ENCODE measurements around the gene SFMBT1. TPM values are rescaled to one million over a fixed set of nuclear protein-coding genes. Genes with fewer than 3 reads are reported as not detected.

Gene SFMBT1
- total and polyA plus RNA-seq, 11 donors: 3.4 to 18.8 (median 14.3) TPM

DNA sequence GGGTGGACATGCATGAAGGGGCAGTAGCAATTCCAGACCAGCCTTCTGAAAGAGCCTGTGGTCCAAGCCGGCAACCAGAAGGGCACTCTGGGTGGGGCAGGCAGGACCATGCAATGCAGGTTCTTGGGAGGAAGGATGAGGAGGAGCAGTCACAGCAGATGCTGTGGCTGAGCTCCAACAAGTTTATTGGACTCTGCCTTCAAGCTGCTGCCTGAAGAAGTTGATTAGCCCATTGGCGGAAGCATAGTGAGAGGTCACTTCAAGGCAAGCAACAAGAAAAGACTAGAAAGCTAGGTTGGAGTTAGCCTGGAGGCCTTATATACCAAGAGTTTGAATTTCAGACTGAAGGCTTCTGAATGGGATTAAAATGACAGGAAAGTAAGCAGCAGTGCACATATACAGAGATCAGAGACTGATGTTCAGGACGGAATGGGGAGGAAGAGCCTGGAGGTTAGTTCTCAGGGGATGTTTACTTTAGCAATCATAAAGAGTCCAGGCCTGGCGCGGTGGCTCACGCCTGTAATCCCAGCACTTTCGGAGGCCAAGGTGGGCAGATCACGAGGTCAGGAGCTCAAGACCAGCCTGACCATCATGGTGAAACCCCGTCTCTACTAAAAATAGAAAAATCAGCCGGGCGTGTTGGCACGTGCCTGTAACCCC is 39.9 kb downstream of the SFMBT1 start:
- TF ChIP-seq, protein P1, sequence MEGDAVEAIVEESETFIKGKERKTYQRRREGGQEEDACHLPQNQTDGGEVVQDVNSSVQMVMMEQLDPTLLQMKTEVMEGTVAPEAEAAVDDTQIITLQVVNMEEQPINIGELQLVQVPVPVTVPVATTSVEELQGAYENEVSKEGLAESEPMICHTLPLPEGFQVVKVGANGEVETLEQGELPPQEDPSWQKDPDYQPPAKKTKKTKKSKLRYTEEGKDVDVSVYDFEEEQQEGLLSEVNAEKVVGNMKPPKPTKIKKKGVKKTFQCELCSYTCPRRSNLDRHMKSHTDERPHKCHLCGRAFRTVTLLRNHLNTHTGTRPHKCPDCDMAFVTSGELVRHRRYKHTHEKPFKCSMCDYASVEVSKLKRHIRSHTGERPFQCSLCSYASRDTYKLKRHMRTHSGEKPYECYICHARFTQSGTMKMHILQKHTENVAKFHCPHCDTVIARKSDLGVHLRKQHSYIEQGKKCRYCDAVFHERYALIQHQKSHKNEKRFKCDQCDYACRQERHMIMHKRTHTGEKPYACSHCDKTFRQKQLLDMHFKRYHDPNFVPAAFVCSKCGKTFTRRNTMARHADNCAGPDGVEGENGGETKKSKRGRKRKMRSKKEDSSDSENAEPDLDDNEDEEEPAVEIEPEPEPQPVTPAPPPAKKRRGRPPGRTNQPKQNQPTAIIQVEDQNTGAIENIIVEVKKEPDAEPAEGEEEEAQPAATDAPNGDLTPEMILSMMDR (IDR thresholded peaks at IDR 0.05): no peak
- no peak for TF ChIP-seq POLR2A (IDR thresholded peaks at IDR 0.05)
- no peak for ATAC-seq
- no peaks in the 10 kb centered on the region for H3K9me3 ChIP-seq
- peaks cover 0 to 15% (median 4%) of the 10 kb centered on the region in 12 donors for H3K4me1 ChIP-seq
- intact Hi-C loops (cut with DNase I): no loop called here
- H3K27me3 ChIP-seq: no peaks in the 10 kb centered on the region
- H3K27ac ChIP-seq: no peak overlapping the region
- no peaks in the 10 kb centered on the region for H3K36me3 ChIP-seq
- DNase-seq: no peak
- no peak overlapping the region for H3K4me3 ChIP-seq
- WGBS, 4 donors: 71 to 79% (median 77%) methylated on average over 12 of the region's 12 CpGs

DNA sequence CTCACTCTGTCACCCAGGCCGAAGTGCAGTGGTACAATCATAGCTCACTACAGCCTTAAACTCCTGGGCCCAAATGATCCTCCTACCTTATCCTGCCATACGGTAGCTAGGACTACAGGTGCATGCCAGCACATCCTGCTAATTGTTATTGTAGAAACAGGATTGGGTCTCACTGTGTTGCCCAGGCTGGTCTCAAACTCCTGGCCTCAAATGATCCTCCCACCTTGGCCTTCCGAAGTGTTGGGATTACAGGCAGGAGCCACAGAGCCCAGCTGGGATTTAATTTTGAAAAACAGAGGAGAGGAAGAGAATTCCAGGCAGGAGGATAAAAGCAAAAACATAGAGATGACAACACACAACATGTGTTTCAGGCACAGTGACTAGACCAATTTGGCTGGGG is 40.5 kb downstream of the SFMBT1 start:
- ATAC-seq (no peak), DNase-seq (no peak)
- Histone ChIP-seq H3K36me3 (no peaks in the 10 kb centered on the region), H3K4me3 (no peak overlapping the region), H3K27ac (no peak overlapping the region), H3K4me1 (peaks cover 0 to 13% (median 3%) of the 10 kb centered on the region in 12 donors), H3K9me3 (no peaks in the 10 kb centered on the region), H3K27me3 (no peaks in the 10 kb centered on the region)
- TF ChIP-seq POLR2A (IDR thresholded peaks at IDR 0.05): no peak
- TF ChIP-seq, protein P1 (IDR thresholded peaks at IDR 0.05): no peak
- 61 to 93% (median 63%) methylated on average over 3 of the region's 3 CpGs for WGBS, 4 donors
- intact Hi-C loops (cut with DNase I): no loop called here

DNA sequence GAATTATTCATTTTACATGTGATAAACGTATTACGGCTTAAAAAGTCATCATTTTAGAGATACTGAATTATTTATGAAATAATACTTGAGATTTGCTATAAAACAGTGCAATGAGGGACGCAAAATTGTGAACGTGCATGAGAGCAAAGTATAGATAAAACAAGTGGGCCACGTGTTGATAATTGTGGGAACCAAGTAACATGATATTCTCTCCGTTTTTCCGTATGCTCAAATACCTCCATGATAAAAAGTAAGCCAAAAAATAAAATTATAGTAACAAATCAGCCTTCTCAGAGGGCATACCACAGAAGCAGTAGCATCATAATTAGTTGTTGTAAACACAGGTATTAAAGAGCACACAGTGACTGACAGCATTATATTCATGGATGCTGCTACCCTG is 42.6 kb downstream of the SFMBT1 start:
- H3K9me3 ChIP-seq: no peaks in the 10 kb centered on the region
- DNase-seq (no peak), ATAC-seq (no peak)
- no peak for TF ChIP-seq POLR2A (IDR thresholded peaks at IDR 0.05)
- TF ChIP-seq, protein P1 (IDR thresholded peaks at IDR 0.05): no peak
- H3K27me3 ChIP-seq: no peaks in the 10 kb centered on the region
- no peak overlapping the region for H3K27ac ChIP-seq
- 68 to 80% (median 74%) methylated on average over 7 of the region's 7 CpGs for WGBS, 4 donors
- H3K36me3 ChIP-seq: no peaks in the 10 kb centered on the region
- peaks cover 0 to 8% (median 0%) of the 10 kb centered on the region in 12 donors for H3K4me1 ChIP-seq
- no peak overlapping the region for H3K4me3 ChIP-seq
- intact Hi-C loops (cut with DNase I): no loop called here

DNA sequence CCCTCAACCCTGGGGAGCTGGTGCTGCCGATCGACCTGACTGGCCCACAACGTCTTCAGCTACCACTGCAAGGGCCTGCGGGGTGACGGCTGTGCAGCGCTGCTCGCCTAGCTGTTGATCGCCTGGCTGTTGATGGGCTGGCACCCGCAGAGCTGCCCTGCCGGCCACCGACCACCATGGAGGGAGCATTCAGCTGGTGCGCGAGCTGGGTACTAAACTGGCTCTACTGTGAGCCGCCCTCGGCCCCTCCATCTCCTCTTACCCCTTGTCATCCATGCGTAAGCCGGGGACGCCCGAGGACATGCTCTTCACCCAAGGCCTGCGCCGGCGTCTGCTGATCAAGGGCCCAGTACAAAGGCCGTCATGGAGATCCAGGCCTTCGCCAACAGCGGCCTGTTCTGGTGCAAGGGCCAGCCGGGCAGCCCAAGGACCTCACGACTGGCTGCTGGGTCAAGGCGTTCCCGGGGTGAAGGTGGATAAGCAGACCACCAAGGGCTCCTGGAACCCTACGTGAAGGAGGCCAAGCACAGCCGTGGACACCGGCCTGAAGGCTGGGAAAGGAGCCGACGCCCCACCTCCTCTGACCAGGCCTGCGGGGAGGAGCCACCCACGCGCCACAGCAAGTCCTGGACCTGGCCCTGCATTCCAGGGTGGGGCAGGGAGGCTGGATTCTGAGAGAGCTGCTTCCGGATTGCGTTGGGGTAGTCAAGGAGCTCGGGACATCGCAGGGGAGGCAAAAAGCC is 46.9 kb downstream of the SFMBT1 start:
- intact Hi-C loops (cut with DNase I): no loop called here
- no peaks in the 10 kb centered on the region for H3K9me3 ChIP-seq
- H3K27ac ChIP-seq: no peak overlapping the region
- no peaks in the 10 kb centered on the region for H3K4me1 ChIP-seq
- peaks cover 0 to 11% (median 0%) of the 10 kb centered on the region in 9 donors for H3K36me3 ChIP-seq
- H3K4me3 ChIP-seq: no peak overlapping the region
- no peak for TF ChIP-seq POLR2A (IDR thresholded peaks at IDR 0.05)
- TF ChIP-seq, protein P1 (IDR thresholded peaks at IDR 0.05): no peak
- peak in 1 of 5 donors; percentile 60 for DNase-seq
- peak in 1 of 4 donors; percentile 16 for ATAC-seq
- WGBS, 4 donors: 95 to 98% (median 96%) methylated on average over 8 to 41 of the region's 41 CpGs
- H3K27me3 ChIP-seq: no peaks in the 10 kb centered on the region

All from heart left ventricle (tissue), 16 donors.